Panc1 (cell line): ENCODE data around the gene CXorf49B.

Experiments used
- CTCF ChIP-seq: fragments of 450-650 bp; IDR thresholded peaks from 2 replicates; pipeline ENCODE4 v1.5.1; 2017; ENCODE audit warnings: mild to moderate bottlenecking
- POLR2AphosphoS5 ChIP-seq: IDR thresholded peaks from 2 replicates; pipeline ENCODE4 v1.6.1; 2012; ENCODE audit warnings: mild to moderate bottlenecking, low read depth, low read length, moderate library complexity
- REST ChIP-seq, 2 experiments: IDR thresholded peaks; 2 replicates each; pipeline ENCODE4 v1.6.1; 2011 to 2012; ENCODE audit warnings: low read depth in 2 of 2, control low read depth in 1 of 2, low read length in 1 of 2, mild to moderate bottlenecking in 1 of 2, moderate library complexity in 1 of 2; ENCODE audit not compliant: insufficient read depth in 1 of 2
- TCF7L2 ChIP-seq: IDR thresholded peaks from 2 replicates; pipeline ENCODE4 v1.6.1; 2011; ENCODE audit warnings: mild to moderate bottlenecking, low read depth, low read length, inconsistent platforms

GRCh38 chrX:71815121-71815905 is 52.2 kb downstream of the CXorf49B start:
- TF ChIP-seq REST (IDR thresholded peaks at IDR 0.05; ENCODE audit: insufficient read depth in 1 of 2, low read depth in 2 of 2, low read length in 1 of 2) (no peak), CTCF (no peak), POLR2AphosphoS5 (no peak), TCF7L2 (no peak)
